Embryonic facial prominence (tissue), 1 donor: ENCODE data around the gene RNF227.
A peak's percentile ranks its signal among the peaks of the same experiment; 100 is the strongest.

Source experiments
- DNase-seq: peaks from one replicate; pipeline ENCODE4 v3.0.0-alpha.2; 2016; ENCODE audit errors: extremely low spot score

Gene RNF227

GRCh38 chr17:7889166-7889955, 26.7 kb downstream of the RNF227 start:
- DNase-seq, result peak; percentile 34

DNA sequence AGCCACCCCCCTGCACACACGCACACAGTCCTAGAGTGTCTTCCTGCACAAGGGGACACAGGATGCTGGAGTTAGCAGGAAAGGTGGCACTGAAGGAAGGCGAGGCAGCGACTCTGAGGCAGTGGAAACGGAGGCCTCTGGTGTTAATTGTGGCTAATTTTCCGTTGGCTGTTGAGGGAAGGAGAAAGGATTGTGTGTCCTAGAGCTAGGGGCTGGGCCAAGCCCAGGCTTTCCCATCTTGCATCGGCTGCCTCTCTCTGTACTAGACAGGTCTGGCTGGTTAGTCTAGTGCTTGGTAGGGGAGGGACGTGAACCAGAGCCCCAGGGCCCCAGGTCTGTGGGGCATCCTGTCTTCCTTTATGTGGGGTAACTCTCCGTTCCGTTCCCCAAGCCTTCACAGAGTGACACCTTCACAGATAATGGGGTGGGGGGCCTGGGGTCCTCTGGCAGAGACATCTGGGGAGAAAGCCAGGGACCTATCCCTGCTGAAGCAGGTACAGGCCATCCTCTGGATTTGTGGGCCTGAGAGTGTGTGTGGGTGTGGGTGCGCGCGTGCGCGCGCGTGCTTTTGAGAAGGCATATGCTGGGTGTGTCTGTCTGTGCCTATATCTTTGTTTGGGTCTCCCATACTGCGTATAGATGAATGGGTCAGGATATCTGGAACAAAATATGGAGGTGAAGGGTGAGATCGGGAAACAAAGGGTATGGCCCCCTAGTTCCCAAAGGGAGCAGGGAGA, 27.7 kb downstream of the RNF227 start, which contains the start of gene CHD3:
CHD3 (plus strand) TSS at position 606 of the 737 bp plus-strand sequence. CDS start 212 bp downstream, outside the sequence.
- peak; percentile 52 for DNase-seq

DNA sequence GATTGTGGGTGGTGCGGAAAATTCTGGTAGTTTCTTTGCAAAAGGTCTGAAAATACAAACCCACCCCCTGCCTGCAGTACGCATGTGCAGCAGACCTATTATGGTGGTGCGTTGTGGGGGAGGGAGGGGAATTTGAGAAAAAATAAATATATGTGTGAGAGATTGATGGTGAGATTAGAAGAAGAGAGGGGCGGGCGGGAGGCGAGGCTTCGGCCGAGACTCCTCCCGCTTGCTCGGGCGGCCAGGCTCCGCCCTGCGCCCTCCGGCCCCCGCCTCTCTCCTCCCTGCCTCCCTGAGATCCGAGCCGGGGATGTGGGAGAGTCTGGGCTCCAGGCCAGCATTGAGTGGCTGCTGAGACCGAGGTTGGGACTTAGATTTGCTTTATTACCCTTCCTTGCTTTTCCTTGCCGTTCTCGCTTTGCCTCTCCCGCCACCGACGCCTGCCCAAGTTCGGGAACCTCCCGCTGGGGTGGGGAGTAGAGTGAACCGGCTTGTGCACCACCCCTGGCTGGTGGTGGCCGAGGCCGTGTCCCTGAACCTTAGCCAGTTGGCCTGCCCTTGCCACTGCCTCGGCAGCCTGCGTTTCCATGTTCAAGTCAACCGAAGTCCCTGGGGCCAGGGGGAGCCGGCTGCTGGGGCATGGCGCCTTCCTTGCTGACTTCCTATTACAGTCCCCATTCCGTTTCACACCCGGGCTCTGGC, 28.5 kb downstream of the RNF227 start:
- DNase-seq, result peak; percentile 97

- DNase-seq, result no peak
Measured at GRCh38 chr17:7887038-7887481, 29.0 kb downstream of the RNF227 start.

DNA sequence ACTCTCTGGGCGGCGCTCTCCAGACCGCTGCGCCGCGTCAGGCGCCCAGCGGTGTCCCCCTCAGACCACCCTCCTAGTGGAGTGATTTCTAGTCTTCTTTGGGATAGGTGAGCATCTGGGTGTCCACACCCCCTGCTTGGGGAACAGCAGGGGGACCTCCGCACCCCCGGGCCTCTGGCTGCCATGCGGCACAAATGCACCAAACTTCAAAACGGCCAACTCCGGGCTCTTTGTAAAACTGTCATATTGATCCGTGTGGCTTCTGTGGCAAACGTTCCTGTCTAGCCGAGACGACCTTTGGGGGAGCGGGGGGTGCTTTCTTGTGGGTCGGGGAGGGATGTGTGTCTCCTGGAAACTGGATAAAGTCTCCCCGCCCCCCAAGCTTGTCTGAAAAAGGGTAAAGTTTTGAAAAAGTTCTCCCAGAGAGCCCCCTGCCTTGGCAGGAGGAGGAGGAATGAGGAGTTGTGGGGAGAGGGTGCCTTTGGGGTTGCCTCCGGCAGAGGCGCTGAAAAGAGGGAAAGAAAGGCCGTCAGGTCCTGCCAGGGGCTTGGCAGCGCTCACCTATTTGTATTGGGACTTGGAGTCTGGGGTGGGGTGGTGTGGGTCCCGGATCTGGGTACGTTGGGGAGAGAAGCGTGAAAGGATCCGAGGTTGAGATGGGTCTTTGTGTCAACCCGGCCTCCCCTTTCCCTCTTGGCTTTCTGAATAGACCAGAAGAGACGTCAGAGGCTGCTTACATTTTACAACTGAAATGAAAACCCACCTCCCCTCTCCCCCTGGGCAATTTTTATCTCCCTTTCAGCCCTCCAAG, 29.7 kb downstream of the RNF227 start:
- DNase-seq, result peak; percentile 53

GRCh38 chr17:7885367-7886226, 30.5 kb downstream of the RNF227 start:
- DNase-seq, result no peak

- peak; percentile 39 for DNase-seq
Measured at GRCh38 chr17:7884581-7885366, 31.3 kb downstream of the RNF227 start.

DNA sequence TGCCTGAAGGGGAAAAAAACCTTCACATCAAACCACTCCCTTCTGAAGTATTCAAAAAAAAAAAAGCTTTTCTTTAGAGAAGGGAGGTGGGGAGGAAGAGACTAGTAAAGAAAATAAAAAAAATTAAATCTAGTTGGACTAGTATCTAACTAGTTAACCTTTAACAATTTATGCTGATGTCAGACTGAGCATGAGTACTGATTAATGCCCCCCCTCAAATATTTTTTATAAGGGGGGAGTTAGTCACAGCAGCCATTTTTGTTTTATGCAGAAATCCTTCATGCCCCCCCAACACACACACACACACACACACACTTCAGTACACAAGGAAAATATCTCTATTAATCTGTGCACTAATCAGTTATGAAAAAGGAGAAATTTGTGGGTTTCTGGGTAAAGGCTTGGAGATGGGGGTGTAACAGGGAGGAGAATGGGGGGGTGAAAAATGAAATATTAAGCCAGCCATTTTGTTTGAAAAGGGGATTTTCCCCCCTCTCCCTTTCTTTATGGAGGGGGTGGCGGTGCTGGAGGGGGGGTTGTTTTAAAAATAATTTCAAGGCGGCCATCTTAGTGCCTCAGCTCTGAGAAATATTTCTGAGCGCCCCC, 32.2 kb downstream of the RNF227 start:
- DNase-seq, result peak; percentile 72

DNA sequence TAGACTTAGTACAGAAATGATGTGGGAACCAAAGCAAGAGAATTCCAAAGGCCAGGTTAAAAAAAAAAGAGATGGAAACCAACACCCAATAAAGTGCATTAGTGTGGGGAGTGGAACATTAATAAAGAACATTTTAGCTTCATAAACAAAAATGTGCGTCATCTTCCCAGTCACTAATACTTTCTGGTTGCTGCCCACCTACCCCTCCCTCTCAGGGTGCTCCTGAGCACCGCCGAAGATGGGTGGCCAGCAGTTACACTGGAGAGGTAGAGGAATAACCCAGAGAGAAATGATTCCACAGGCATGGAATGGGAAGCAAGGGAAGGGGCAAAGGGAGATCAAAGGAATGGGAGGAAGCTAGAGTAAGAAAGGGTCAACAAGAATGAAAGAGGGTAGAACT, 33.5 kb downstream of the RNF227 start:
- no peak for DNase-seq

- no peak for DNase-seq
Measured at GRCh38 chr17:7882068-7882467, 34.0 kb downstream of the RNF227 start.

GRCh38 chr17:7881276-7882054, 34.6 kb downstream of the RNF227 start:
- no peak for DNase-seq

- DNase-seq, result no peak
Measured at GRCh38 chr17:7880076-7880868, 35.8 kb downstream of the RNF227 start.

DNA sequence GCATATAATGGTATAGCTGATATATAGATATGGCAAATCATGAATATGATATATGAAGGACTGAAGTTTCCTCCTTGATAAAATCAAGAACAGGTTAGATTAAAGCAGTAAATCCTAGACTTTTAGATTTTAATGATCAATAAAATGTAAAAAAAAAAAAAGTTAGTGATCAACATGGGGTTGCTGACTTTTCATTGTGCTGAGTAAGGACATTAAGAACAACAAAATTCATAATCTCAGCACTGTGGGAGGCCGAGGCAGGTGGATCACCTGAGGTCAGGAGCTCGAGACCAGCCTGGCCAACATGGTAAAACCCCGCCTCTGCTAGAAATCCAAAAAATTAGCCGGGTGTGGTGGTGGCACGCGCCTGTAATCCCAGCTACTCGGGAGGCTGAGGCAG, 37.9 kb downstream of the RNF227 start:
- no peak for DNase-seq

DNA sequence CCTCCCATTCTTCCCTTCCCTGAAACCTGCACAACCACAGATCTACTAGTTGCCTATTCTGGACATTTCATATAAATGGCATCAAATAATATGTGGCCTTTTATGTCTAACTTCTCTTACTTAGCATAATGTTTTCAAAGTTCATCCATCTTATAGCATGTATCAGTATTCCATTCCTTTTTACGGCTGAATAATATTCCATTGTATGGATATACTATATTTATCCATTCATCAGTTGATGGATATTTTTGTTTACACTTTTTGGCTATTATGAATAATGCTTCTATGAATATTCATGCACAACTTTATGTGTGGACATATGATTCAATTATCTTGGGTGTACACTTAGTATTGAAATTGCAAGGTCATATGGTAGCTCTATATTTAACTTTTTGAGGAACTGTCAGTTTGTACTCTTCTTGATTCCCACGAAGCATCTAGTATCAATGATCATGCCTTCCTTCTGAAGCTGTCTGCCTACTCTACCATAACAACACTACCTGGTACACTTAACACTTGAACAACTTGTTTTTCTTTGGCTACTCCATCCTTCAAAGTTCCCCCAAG, 40.2 kb downstream of the RNF227 start:
- no peak for DNase-seq

- DNase-seq, result no peak
Measured at GRCh38 chr17:7873051-7873450, 43.0 kb downstream of the RNF227 start.

DNA sequence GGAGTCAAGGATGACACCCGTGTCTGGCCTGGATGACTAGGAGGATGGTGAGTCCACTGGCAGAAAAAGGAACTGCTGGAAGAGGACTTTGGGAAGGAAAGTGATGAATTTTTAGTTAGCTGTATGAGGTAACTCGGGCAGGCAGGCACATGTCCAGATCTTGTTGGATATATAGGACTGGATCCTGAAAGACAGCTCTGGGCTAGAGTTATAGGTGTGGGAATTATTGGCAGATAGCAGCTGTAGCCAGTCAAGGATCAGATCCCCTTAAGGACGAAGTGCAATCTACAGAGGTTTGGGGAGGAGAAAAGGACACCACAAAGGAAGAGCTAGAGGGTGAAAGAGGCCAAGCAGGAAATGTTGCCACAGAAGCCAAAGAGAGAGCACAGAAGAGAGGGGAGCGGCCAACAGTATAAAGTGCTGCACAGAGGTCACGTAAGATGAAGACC, 48.2 kb downstream of the RNF227 start:
- DNase-seq, result no peak

GRCh38 chr17:7864995-7865650, 51.0 kb downstream of the RNF227 start:
- no peak for DNase-seq
